ENCODE measurements around the gene MC1R. TPM values are rescaled to one million over a fixed set of nuclear protein-coding genes. Genes with fewer than 3 reads are reported as not detected.
A peak's percentile ranks its signal among the peaks of the same experiment; 100 is the strongest.
"Not testable (repeated sequence)": the region's sequence is repeated elsewhere in the genome, so short reads cannot be mapped to it uniquely, and the experiment has no call there.

MC1R gene
- total RNA-seq, 2 donors from 2014 or later, result 2.1 to 4.3 TPM

DNA sequence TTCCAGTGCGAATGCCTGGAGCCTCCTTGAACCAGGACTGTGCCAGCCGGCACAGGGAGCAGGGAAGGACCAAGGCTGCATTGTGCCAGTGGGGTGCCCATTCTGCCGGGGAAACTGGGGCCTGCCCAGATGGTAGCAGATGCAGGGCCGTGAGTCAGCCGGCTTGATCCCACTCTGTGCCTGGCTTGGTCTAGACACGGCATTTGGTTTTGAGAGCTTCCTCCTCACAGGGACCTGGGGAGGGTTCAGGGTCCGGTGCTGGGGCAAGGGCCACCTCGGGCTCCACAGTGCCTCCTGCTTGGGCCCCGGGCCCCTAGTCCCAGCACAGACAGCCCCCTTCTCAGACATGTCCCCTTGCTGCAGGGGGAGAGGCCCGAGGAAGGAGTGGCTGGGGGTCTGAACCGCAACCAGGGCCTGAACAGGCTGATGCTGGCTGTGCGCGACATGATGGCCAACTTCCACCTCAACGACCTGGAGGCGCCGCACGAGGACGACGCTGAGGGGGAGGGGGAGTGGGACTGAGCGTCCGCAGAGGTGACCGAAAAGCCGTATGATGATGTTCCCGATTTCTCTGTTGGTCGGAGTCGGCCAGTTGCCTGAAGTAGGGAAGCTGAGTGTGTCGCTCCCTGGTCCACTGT is 7.8 kb upstream of the MC1R start:
- intact Hi-C loops (cut with DNase I, micrococcal nuclease), result no loop called here
- DNase-seq (no peak), ATAC-seq (peak; percentile 6)

DNA sequence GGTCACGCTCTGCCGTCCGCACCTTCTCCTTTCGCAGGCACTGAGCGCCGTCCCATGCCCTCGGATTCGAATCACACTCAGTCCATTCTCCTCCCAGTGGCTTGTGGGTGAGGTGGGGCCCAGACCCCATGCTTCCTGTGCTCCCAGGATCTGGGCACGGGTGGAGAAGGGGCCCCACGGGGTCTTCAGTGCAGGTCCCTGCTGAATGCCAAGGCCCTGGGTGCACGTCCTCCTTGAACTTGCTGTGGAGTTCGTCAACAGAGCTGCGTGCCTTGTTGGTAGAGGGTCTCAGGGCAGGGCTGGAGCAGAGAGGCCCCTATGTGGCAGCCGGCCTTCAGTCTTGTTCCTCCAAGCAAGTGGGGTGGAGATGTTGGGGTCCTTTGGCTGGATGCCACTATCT is 7.3 kb upstream of the MC1R start:
- intact Hi-C loops (cut with DNase I, micrococcal nuclease), result no loop called here
- no peak for DNase-seq
- no peak for ATAC-seq

GRCh38 chr16:89912143-89912542 is 6.5 kb upstream of the MC1R start:
- intact Hi-C loops (cut with DNase I, micrococcal nuclease), result no loop called here
- ATAC-seq (no peak), DNase-seq (no peak)

GRCh38 chr16:89912627-89913026 is 6.0 kb upstream of the MC1R start:
- DNase-seq, result no peak
- intact Hi-C loops (cut with DNase I, micrococcal nuclease), result no loop called here
- no peak for ATAC-seq

DNA sequence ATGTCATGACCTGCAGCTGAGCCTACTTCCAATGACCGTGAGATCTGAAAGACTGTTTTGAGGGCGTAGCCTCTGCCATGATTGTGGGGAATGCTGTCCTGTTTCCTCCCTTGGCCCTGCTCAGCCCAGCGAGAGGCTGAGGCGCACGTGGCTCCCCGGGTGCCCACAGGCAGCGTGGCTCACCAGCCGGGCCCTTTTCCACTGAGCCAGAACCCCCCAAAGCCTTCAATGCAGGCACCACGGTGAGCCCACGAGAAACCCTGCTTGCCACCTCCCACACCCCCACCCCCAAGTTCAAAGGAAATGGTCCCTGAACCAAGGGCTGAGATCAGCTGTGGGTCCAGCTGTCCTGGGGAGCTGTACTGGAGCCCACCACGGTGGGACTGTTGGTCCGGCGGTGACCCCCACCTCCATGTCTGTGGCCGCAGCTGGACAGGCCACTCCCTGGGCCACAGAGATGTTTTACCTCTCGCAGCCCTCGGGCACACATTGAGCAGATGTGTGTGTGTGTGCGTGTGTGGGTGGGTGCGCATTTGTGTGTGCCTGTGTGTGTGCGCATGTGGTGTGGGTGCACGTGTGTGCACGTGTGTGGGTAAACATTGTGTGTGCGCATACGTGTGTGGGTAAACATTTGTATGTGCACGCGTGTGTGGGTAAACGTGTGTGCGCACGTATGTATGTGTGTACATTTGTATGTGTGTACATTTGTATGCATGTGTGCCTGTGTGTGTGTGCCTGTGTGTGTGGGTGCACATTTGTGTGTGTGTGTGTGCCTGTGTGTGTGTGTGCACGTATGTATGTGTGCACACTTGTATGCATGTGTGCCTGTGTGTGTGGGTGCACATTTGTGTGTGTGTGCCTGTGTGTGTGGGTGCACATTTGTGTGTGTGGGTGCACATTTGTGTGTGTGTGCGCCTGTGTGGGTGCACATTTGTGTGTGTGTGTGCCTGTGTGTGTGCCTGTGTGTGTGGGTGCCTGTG is 5.0 kb upstream of the MC1R start:
- no peak for ATAC-seq
- intact Hi-C loops (cut with DNase I, micrococcal nuclease), result no loop called here
- no peak for DNase-seq

GRCh38 chr16:89914642-89915285 is 3.9 kb upstream of the MC1R start:
- intact Hi-C loops (cut with DNase I, micrococcal nuclease); ATAC-seq; DNase-seq: not testable (repeated sequence)

GRCh38 chr16:89915303-89916232 is 3.1 kb upstream of the MC1R start:
- no peak for ATAC-seq
- intact Hi-C loops (cut with DNase I, micrococcal nuclease), result no loop called here
- no peak for DNase-seq

- intact Hi-C loops (cut with DNase I, micrococcal nuclease), result no loop called here
- peak; percentile 87 to 92 for DNase-seq
- peak; percentile 90 for ATAC-seq
These were observed 749 bp upstream of the MC1R start for GRCh38 chr16:89917773-89918452.

DNA sequence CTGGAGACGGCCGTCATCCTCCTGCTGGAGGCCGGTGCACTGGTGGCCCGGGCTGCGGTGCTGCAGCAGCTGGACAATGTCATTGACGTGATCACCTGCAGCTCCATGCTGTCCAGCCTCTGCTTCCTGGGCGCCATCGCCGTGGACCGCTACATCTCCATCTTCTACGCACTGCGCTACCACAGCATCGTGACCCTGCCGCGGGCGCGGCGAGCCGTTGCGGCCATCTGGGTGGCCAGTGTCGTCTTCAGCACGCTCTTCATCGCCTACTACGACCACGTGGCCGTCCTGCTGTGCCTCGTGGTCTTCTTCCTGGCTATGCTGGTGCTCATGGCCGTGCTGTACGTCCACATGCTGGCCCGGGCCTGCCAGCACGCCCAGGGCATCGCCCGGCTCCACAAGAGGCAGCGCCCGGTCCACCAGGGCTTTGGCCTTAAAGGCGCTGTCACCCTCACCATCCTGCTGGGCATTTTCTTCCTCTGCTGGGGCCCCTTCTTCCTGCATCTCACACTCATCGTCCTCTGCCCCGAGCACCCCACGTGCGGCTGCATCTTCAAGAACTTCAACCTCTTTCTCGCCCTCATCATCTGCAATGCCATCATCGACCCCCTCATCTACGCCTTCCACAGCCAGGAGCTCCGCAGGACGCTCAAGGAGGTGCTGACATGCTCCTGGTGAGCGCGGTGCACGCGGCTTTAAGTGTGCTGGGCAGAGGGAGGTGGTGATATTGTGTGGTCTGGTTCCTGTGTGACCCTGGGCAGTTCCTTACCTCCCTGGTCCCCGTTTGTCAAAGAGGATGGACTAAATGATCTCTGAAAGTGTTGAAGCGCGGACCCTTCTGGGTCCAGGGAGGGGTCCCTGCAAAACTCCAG is 1.1 kb downstream of the MC1R start:
- no peak for ATAC-seq
- intact Hi-C loops (cut with DNase I, micrococcal nuclease), result no loop called here
- no peak for DNase-seq

DNA sequence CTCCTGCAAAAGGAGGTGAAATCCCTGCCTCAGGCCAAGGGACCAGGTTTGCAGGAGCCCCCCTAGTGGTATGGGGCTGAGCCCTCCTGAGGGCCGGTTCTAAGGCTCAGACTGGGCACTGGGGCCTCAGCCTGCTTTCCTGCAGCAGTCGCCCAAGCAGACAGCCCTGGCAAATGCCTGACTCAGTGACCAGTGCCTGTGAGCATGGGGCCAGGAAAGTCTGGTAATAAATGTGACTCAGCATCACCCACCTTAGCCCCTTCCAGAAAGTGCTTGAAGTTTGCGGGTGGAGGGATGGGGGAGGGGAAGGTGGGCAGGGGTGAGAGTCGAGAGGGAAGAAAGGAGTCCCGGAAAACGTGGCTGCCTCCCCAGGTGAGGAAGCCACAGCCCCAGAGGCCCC is 2.1 kb downstream of the MC1R start:
- DNase-seq (no peak), ATAC-seq (no peak)
- intact Hi-C loops (cut with DNase I, micrococcal nuclease), result no loop called here

GRCh38 chr16:89921131-89921701 is 2.6 kb downstream of the MC1R start:
- ATAC-seq, result no peak
- intact Hi-C loops (cut with DNase I, micrococcal nuclease), result no loop called here
- DNase-seq, result no peak

GRCh38 chr16:89921702-89922476 is 3.2 kb downstream of the MC1R start:
- ATAC-seq (no peak), DNase-seq (peak in 1 of 2 donors; percentile 57)
- intact Hi-C loops (cut with DNase I, micrococcal nuclease), result no loop called here

DNA sequence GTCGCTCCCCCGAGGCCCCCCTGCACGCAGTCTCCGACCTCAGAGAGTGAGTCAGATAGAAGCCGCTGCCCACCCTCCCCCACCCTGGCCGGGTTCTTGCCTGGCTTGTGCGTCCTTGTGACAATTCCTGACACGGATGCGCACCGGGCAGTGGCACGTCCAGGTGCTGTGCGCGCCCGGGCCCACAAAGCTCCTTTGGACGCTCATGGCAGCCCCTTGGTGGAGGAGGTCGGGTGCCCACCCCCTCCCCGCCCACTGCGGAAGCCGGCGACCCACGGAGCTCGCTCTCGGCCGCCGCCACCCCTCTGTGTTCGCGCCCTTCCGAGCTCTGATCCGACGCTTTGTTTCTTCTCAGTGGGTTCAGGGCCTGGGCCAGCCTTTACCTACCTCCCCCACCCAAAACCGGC is 3.8 kb downstream of the MC1R start:
- intact Hi-C loops (cut with DNase I, micrococcal nuclease), result no loop called here
- ATAC-seq (no peak), DNase-seq (peak; percentile 63 to 78)

- ATAC-seq, result peak; percentile 54
- peak in 1 of 2 donors; percentile 72 for DNase-seq
- intact Hi-C loops (cut with DNase I, micrococcal nuclease), result no loop called here
These were observed 4.4 kb downstream of the MC1R start, which contains the start of gene TUBB3 for GRCh38 chr16:89922884-89923639. Gene TUBB3, plus strand, starts transcription at chr16:89923342. Its CDS starts 60 bp downstream, at chr16:89923402.

- intact Hi-C loops (cut with DNase I, micrococcal nuclease), result no loop called here
- ATAC-seq (no peak), DNase-seq (no peak)
These were observed 5.1 kb downstream of the MC1R start for GRCh38 chr16:89923640-89924296.

Measured in left colon (tissue), 2 donors.